Gastrocnemius medialis (tissue), 4 donors: ENCODE results near the gene SEMA4A.

Experiments
- POLR2A ChIP-seq, 2 donors: fragments of 450-650 bp; IDR thresholded peaks; one replicate each; pipeline ENCODE4 v1.6.1; 2017; ENCODE audit warnings: antibody characterized with exemption in 2 of 2, mild to moderate bottlenecking in 2 of 2, moderate library complexity in 2 of 2
- TF ChIP-seq, protein P1 (sequence below), 5 experiments: fragments of 450-650 bp in 3 of 5; fragments of 200-600 bp in 2 of 5; sonication (generic) in 2 of 5; IDR thresholded peaks in 4 of 5; conservative IDR thresholded peaks in 1 of 5; 1 replicate in 4 of 5; 2 replicates in 1 of 5; pipeline ENCODE4 v1.5.1; 2016 to 2019; ENCODE audit warnings: antibody characterized with exemption in 5 of 5, mild to moderate bottlenecking in 3 of 5, moderate library complexity in 3 of 5

DNA sequence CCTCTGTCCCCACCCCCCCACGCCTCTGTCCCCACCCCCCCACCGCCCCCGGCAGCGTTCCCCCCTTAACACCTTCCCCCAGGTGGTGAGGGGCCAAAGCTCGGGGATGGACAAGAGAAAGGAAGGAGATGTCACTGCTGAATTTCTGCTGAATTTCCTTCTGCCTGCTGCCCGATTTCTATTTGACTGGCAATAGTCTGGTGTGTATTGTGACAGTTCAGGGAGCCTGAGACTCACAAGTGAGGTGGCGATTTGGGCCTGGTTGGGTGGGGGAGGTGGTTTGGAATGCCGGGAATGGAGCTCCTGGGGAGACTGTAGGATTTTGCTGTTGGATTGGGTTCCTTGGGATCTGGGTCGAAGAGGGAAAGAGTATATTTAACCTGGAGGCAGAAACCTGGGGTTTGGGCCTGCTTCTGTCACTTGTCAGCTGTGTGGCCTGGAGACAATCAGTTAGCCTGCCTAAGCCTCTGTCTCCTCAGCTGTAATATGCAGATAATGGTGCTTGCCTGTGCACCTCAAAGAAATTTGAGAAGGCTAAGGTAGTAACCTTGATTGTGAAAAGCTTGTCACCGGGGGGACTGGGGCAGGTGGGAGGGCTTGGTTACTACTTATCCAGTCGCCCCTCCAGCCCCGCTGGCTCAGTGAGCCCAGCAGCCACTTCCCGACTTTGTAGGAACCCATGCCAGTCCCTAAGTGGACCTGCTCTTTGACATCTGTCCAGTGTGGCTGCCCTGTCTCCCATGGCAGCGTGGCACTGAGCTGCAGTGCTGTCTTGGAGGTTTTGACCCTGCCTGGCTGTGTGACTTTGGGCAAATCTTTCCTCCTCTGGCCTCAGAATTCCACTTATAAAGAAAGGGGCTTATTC is 46.5 kb upstream of the SEMA4A start:
- TF ChIP-seq, protein P1, sequence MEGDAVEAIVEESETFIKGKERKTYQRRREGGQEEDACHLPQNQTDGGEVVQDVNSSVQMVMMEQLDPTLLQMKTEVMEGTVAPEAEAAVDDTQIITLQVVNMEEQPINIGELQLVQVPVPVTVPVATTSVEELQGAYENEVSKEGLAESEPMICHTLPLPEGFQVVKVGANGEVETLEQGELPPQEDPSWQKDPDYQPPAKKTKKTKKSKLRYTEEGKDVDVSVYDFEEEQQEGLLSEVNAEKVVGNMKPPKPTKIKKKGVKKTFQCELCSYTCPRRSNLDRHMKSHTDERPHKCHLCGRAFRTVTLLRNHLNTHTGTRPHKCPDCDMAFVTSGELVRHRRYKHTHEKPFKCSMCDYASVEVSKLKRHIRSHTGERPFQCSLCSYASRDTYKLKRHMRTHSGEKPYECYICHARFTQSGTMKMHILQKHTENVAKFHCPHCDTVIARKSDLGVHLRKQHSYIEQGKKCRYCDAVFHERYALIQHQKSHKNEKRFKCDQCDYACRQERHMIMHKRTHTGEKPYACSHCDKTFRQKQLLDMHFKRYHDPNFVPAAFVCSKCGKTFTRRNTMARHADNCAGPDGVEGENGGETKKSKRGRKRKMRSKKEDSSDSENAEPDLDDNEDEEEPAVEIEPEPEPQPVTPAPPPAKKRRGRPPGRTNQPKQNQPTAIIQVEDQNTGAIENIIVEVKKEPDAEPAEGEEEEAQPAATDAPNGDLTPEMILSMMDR (IDR thresholded peaks at IDR 0.05 in 4 of 5, conservative IDR thresholded peaks at IDR 0.05 in 1 of 5), result no peak
- TF ChIP-seq POLR2A (IDR thresholded peaks at IDR 0.05), result no peak
